Spinal cord (tissue), 10 donors: ENCODE results near the gene PUS7. TPM values are rescaled to one million over a fixed set of nuclear protein-coding genes. Genes with fewer than 3 reads are reported as not detected.
A peak's percentile ranks its signal among the peaks of the same experiment; 100 is the strongest.
"Not testable (repeated sequence)": the region's sequence is repeated elsewhere in the genome, so short reads cannot be mapped to it uniquely, and the experiment has no call there.

Experiments used
- DNase-seq, 6 donors: peaks; one replicate each; pipeline versions ENCODE4 v3.0.0 to v3.0.0-alpha.2; 2013 to 2015; ENCODE audit warnings: low spot score in 6 of 6, low read depth in 4 of 6
- H3K27ac ChIP-seq: one replicate; pipeline ENCODE4 v1.5.1; 2013; ENCODE audit warnings: low read depth, low read length, control low read depth
- H3K27me3 ChIP-seq: one replicate; pipeline ENCODE4 v1.6.1; 2013; ENCODE audit warnings: low read length; ENCODE audit not compliant: control insufficient read depth, insufficient read depth
- H3K36me3 ChIP-seq: one replicate; pipeline ENCODE4 v1.6.1; 2013; ENCODE audit warnings: low read length; ENCODE audit not compliant: control insufficient read depth, insufficient read depth
- H3K4me1 ChIP-seq: one replicate; pipeline ENCODE4 v1.6.1; 2013; ENCODE audit warnings: low read length; ENCODE audit not compliant: control insufficient read depth, insufficient read depth
- H3K4me3 ChIP-seq: one replicate; pipeline ENCODE4 v1.5.1; 2013; ENCODE audit warnings: low read depth, low read length, control low read depth
- H3K9me3 ChIP-seq: one replicate; pipeline ENCODE4 v1.6.1; 2013; ENCODE audit warnings: low read length; ENCODE audit not compliant: control insufficient read depth, insufficient read depth
- WGBS: methylation state at CpG from one replicate; pipeline ENCODE4 v1.1.5; 2013; ENCODE audit warnings: missing lambda C conversion rate; ENCODE audit not compliant: insufficient coverage; 5-methylcytosine and 5-hydroxymethylcytosine counted together
- polyA plus RNA-seq, 2 donors: library from polyadenylated mRNA; unstranded; fragments of 120-200 nt; gene quantifications; one replicate each; pipeline ENCODE4 v1.2.1, GENCODE V29; 2013; ENCODE audit not compliant: insufficient read length in 2 of 2
- total RNA-seq, 2 donors: library from RNA; depleted of rRNA in 1 of 2; stranded (reverse); fragments of 120-200 nt in 1 of 2; fragments of >200 nt in 1 of 2; gene quantifications; one replicate each; pipeline versions ENCODE4 v1.2.3 to v1.2.4, GENCODE V29; 2013 to 2014
- donor health status: healthy.

PUS7 gene
- total and polyA plus RNA-seq, 4 donors, result 8.0 to 15.9 (median 10.8) TPM

- 95% methylated on average over 14 of the region's 20 CpGs for WGBS
- Histone ChIP-seq H3K27ac (no peak overlapping the region), H3K36me3 (no peaks in the 10 kb centered on the region), H3K4me1 (no peaks in the 10 kb centered on the region), H3K27me3 (no peaks in the 10 kb centered on the region), H3K9me3 (no peaks in the 10 kb centered on the region), H3K4me3 (no peak overlapping the region)
- DNase-seq, result no peak
These were observed 8.5 kb upstream of the PUS7 start for GRCh38 chr7:105530546-105530945.

- Histone ChIP-seq H3K36me3 (no peaks in the 10 kb centered on the region), H3K4me3 (no peak overlapping the region), H3K27me3 (no peaks in the 10 kb centered on the region), H3K27ac (no peak overlapping the region), H3K9me3 (no peaks in the 10 kb centered on the region), H3K4me1 (no peaks in the 10 kb centered on the region)
- 97% methylated on average over 10 of the region's 10 CpGs for WGBS
- DNase-seq, result no peak
These were observed 8.1 kb upstream of the PUS7 start for GRCh38 chr7:105530126-105530525.

- not testable (repeated sequence) for H3K27ac ChIP-seq, H3K9me3 ChIP-seq, DNase-seq, H3K4me1 ChIP-seq, H3K4me3 ChIP-seq, H3K27me3 ChIP-seq, H3K36me3 ChIP-seq
- WGBS, result no CpG with 5 or more reads among the region's 5 CpGs
These were observed 5.7 kb upstream of the PUS7 start for GRCh38 chr7:105527737-105528136.

GRCh38 chr7:105524840-105525239, 2.8 kb upstream of the PUS7 start:
- Histone ChIP-seq H3K9me3 (no peaks in the 10 kb centered on the region), H3K4me1 (peaks cover 12% of the 10 kb centered on the region), H3K27ac (no peak overlapping the region), H3K36me3 (no peaks in the 10 kb centered on the region), H3K4me3 (no peak overlapping the region), H3K27me3 (no peaks in the 10 kb centered on the region)
- 83% methylated on average over 2 of the region's 4 CpGs for WGBS
- DNase-seq, result no peak

- not testable (repeated sequence) for H3K27ac ChIP-seq, H3K4me3 ChIP-seq, DNase-seq, H3K36me3 ChIP-seq, H3K9me3 ChIP-seq, H3K27me3 ChIP-seq
- H3K4me1 ChIP-seq, result peaks cover 12% of the 10 kb centered on the region
- 100% methylated on average over 4 of the region's 11 CpGs for WGBS
These were observed 2.4 kb upstream of the PUS7 start for GRCh38 chr7:105524423-105524822.

GRCh38 chr7:105521027-105521716, 899 bp downstream of the PUS7 start:
- WGBS, result 0% methylated on average over 21 of the region's 25 CpGs
- H3K27me3 ChIP-seq, result no peaks in the 10 kb centered on the region
- peak overlapping the region; percentile 73 for H3K4me3 ChIP-seq
- H3K36me3 ChIP-seq, result no peaks in the 10 kb centered on the region
- peaks cover 12% of the 10 kb centered on the region for H3K4me1 ChIP-seq
- no peaks in the 10 kb centered on the region for H3K9me3 ChIP-seq
- peak in 5 of 6 donors; percentile 17 to 82 (median 35) for DNase-seq
- peak overlapping the region; percentile 89 for H3K27ac ChIP-seq

GRCh38 chr7:105520620-105521019, 1.5 kb downstream of the PUS7 start:
- H3K4me3 ChIP-seq, H3K27me3 ChIP-seq, H3K27ac ChIP-seq, H3K9me3 ChIP-seq, H3K36me3 ChIP-seq, DNase-seq: not testable (repeated sequence)
- WGBS, result 96% methylated on average over 3 of the region's 7 CpGs
- peaks cover 12% of the 10 kb centered on the region for H3K4me1 ChIP-seq

GRCh38 chr7:105519353-105519752, 2.7 kb downstream of the PUS7 start:
- DNase-seq, result no peak
- Histone ChIP-seq H3K4me1 (peaks cover 12% of the 10 kb centered on the region), H3K36me3 (no peaks in the 10 kb centered on the region), H3K4me3 (no peak overlapping the region), H3K27ac (no peak overlapping the region), H3K9me3 (no peaks in the 10 kb centered on the region), H3K27me3 (no peaks in the 10 kb centered on the region)
- WGBS, result 80% methylated on average over 2 of the region's 6 CpGs

- H3K27me3 ChIP-seq, DNase-seq, H3K27ac ChIP-seq, H3K4me1 ChIP-seq, H3K4me3 ChIP-seq, H3K36me3 ChIP-seq, H3K9me3 ChIP-seq: not testable (repeated sequence)
- 100% methylated on average over 4 of the region's 7 CpGs for WGBS
These were observed 6.5 kb downstream of the PUS7 start for GRCh38 chr7:105515610-105516009.

GRCh38 chr7:105512926-105513526, 9.0 kb downstream of the PUS7 start:
- 93% methylated on average over 2 of the region's 4 CpGs for WGBS
- H3K27ac ChIP-seq, result no peak overlapping the region
- no peaks in the 10 kb centered on the region for H3K36me3 ChIP-seq
- H3K9me3 ChIP-seq, result no peaks in the 10 kb centered on the region
- H3K4me3 ChIP-seq, result no peak overlapping the region
- H3K27me3 ChIP-seq, result no peaks in the 10 kb centered on the region
- H3K4me1 ChIP-seq, result no peaks in the 10 kb centered on the region
- DNase-seq, result no peak
